CD4-positive, alpha-beta T cell treated with Interleukin-6 for 4 hours (primary cell): ENCODE results near the gene KRTAP10-5.

ENCODE experiments used
- DNase-seq: peaks from one replicate; pipeline ENCODE4 v3.0.0-alpha.2; 2020; ENCODE audit warnings: mixed read lengths

KRTAP10-5 gene

GRCh38 chr21:44544566-44544965 is 35.8 kb downstream of the KRTAP10-5 start:
- DNase-seq: no peak

- no peak for DNase-seq
Observed at GRCh38 chr21:44542716-44543115, 37.7 kb downstream of the KRTAP10-5 start.

GRCh38 chr21:44540741-44541288 is 39.6 kb downstream of the KRTAP10-5 start:
- DNase-seq: no peak

GRCh38 chr21:44539991-44540666 is 40.3 kb downstream of the KRTAP10-5 start, which contains the start of gene KRTAP10-1:
TSS of gene KRTAP10-1 (minus strand) at chr21:44540195. CDS start at chr21:44540150, 45 bp downstream.
- no peak for DNase-seq

- DNase-seq: no peak
Observed at GRCh38 chr21:44539046-44539445, 41.4 kb downstream of the KRTAP10-5 start.

- no peak for DNase-seq
Observed at GRCh38 chr21:44537930-44538911, 42.2 kb downstream of the KRTAP10-5 start.

GRCh38 chr21:44535963-44536362 is 44.4 kb downstream of the KRTAP10-5 start:
- DNase-seq: no peak

- DNase-seq: no peak
Observed at GRCh38 chr21:44534688-44535087, 45.7 kb downstream of the KRTAP10-5 start.

GRCh38 chr21:44533891-44534627 is 46.3 kb downstream of the KRTAP10-5 start:
- no peak for DNase-seq

- no peak for DNase-seq
Observed at GRCh38 chr21:44533121-44533890, 47.1 kb downstream of the KRTAP10-5 start.

- DNase-seq: no peak
Observed at GRCh38 chr21:44532712-44533111, 47.7 kb downstream of the KRTAP10-5 start.

GRCh38 chr21:44531606-44532564 is 48.5 kb downstream of the KRTAP10-5 start:
- no peak for DNase-seq

- DNase-seq: no peak
Observed at GRCh38 chr21:44530903-44531605, 49.4 kb downstream of the KRTAP10-5 start.

- no peak for DNase-seq
Observed at GRCh38 chr21:44530221-44530902, 50.0 kb downstream of the KRTAP10-5 start.

GRCh38 chr21:44529503-44530125 is 50.8 kb downstream of the KRTAP10-5 start:
- no peak for DNase-seq
